ENCODE data around the gene KRT77.

KRT77 gene

GRCh38 chr12:52687497-52688385, 15.6 kb downstream of the KRT77 start:
- H3K27me3 ChIP-seq (ENCODE audit: control insufficient read depth, insufficient read depth, low read length), result peaks cover 3% of the 10 kb centered on the region; the same call in 1 of the 2 replicates
- no peaks in the 10 kb centered on the region for H3K4me1 ChIP-seq (ENCODE audit: control insufficient read depth, insufficient read depth, low read length)
- no peak overlapping the region for H3K4me3 ChIP-seq (ENCODE audit: low read length)
- H3K27ac ChIP-seq (ENCODE audit: low read length), result no peak overlapping the region
- H3K9me3 ChIP-seq (ENCODE audit: control insufficient read depth, insufficient read depth, low read length), result no peaks in the 10 kb centered on the region
- no peak for DNase-seq (ENCODE audit: low read depth, low spot score)
- no CpG with 5 or more reads among the region's 8 CpGs for WGBS (ENCODE audit: insufficient coverage, insufficient read length)
- no peaks in the 10 kb centered on the region for H3K36me3 ChIP-seq (ENCODE audit: control insufficient read depth, insufficient read depth, low read length)

- DNase-seq (ENCODE audit: low read depth, low spot score), result no peak
Measured at GRCh38 chr12:52686756-52687487, 16.4 kb downstream of the KRT77 start.

GRCh38 chr12:52686063-52686462, 17.3 kb downstream of the KRT77 start:
- H3K27me3 ChIP-seq (ENCODE audit: control insufficient read depth, insufficient read depth, low read length), result peaks cover 3% of the 10 kb centered on the region; the same call in 1 of the 2 replicates
- H3K9me3 ChIP-seq (ENCODE audit: control insufficient read depth, insufficient read depth, low read length), result no peaks in the 10 kb centered on the region
- no peaks in the 10 kb centered on the region for H3K36me3 ChIP-seq (ENCODE audit: control insufficient read depth, insufficient read depth, low read length)
- H3K27ac ChIP-seq (ENCODE audit: low read length), result no peak overlapping the region
- no peak overlapping the region for H3K4me3 ChIP-seq (ENCODE audit: low read length)
- no peak for DNase-seq (ENCODE audit: low read depth, low spot score)
- H3K4me1 ChIP-seq (ENCODE audit: control insufficient read depth, insufficient read depth, low read length), result no peaks in the 10 kb centered on the region
- WGBS (ENCODE audit: insufficient coverage, insufficient read length), result no CpG with 5 or more reads among the region's 3 CpGs

More at GRCh38 chr12:52686756-52687487, 16.4 kb downstream of the KRT77 start:
- no peaks in the 10 kb centered on the region for H3K36me3 ChIP-seq (ENCODE audit: control insufficient read depth, insufficient read depth, low read length)
- no peaks in the 10 kb centered on the region for H3K9me3 ChIP-seq (ENCODE audit: control insufficient read depth, insufficient read depth, low read length)
- H3K27me3 ChIP-seq (ENCODE audit: control insufficient read depth, insufficient read depth, low read length), result peaks cover 3% of the 10 kb centered on the region; the same call in 1 of the 2 replicates
- H3K4me3 ChIP-seq (ENCODE audit: low read length), result no peak overlapping the region
- H3K4me1 ChIP-seq (ENCODE audit: control insufficient read depth, insufficient read depth, low read length), result no peaks in the 10 kb centered on the region
- H3K27ac ChIP-seq (ENCODE audit: low read length), result no peak overlapping the region
- WGBS (ENCODE audit: insufficient coverage, insufficient read length), result no CpG with 5 or more reads among the region's 9 CpGs

GRCh38 chr12:52685406-52685890, 17.9 kb downstream of the KRT77 start:
- Histone ChIP-seq H3K27me3 (ENCODE audit: control insufficient read depth, insufficient read depth, low read length) (no peaks in the 10 kb centered on the region; the same call in 1 of the 2 replicates), H3K4me1 (ENCODE audit: control insufficient read depth, insufficient read depth, low read length) (no peaks in the 10 kb centered on the region)

GRCh38 chr12:52684431-52684830, 18.9 kb downstream of the KRT77 start:
- Histone ChIP-seq H3K27ac (ENCODE audit: low read length) (no peak overlapping the region), H3K4me1 (ENCODE audit: control insufficient read depth, insufficient read depth, low read length) (no peaks in the 10 kb centered on the region), H3K36me3 (ENCODE audit: control insufficient read depth, insufficient read depth, low read length) (no peaks in the 10 kb centered on the region), H3K9me3 (ENCODE audit: control insufficient read depth, insufficient read depth, low read length) (no peaks in the 10 kb centered on the region), H3K4me3 (ENCODE audit: low read length) (no peak overlapping the region), H3K27me3 (ENCODE audit: control insufficient read depth, insufficient read depth, low read length) (no peaks in the 10 kb centered on the region)
- DNase-seq (ENCODE audit: low read depth, low spot score), result no peak
- WGBS (ENCODE audit: insufficient coverage, insufficient read length), result no CpG with 5 or more reads among the region's 2 CpGs

More at GRCh38 chr12:52685406-52685890, 17.9 kb downstream of the KRT77 start:
- H3K4me3 ChIP-seq (ENCODE audit: low read length), result no peak overlapping the region
- no peak overlapping the region for H3K27ac ChIP-seq (ENCODE audit: low read length)
- H3K36me3 ChIP-seq (ENCODE audit: control insufficient read depth, insufficient read depth, low read length), result no peaks in the 10 kb centered on the region
- no peak for DNase-seq (ENCODE audit: low read depth, low spot score)
- no CpG with 5 or more reads among the region's 6 CpGs for WGBS (ENCODE audit: insufficient coverage, insufficient read length)
- no peaks in the 10 kb centered on the region for H3K9me3 ChIP-seq (ENCODE audit: control insufficient read depth, insufficient read depth, low read length)

- no peaks in the 10 kb centered on the region for H3K36me3 ChIP-seq (ENCODE audit: control insufficient read depth, insufficient read depth, low read length)
- no peak overlapping the region for H3K4me3 ChIP-seq (ENCODE audit: low read length)
- H3K27ac ChIP-seq (ENCODE audit: low read length), result no peak overlapping the region
- no peaks in the 10 kb centered on the region for H3K27me3 ChIP-seq (ENCODE audit: control insufficient read depth, insufficient read depth, low read length)
- WGBS (ENCODE audit: insufficient coverage, insufficient read length), result no CpG with 5 or more reads among the region's 12 CpGs
- no peaks in the 10 kb centered on the region for H3K4me1 ChIP-seq (ENCODE audit: control insufficient read depth, insufficient read depth, low read length)
- no peak for DNase-seq (ENCODE audit: low read depth, low spot score)
- H3K9me3 ChIP-seq (ENCODE audit: control insufficient read depth, insufficient read depth, low read length), result no peaks in the 10 kb centered on the region
Measured at GRCh38 chr12:52683575-52684300, 19.6 kb downstream of the KRT77 start.

GRCh38 chr12:52682938-52683574, 20.3 kb downstream of the KRT77 start:
- no peak for DNase-seq (ENCODE audit: low read depth, low spot score)
- Histone ChIP-seq H3K36me3 (ENCODE audit: control insufficient read depth, insufficient read depth, low read length) (no peaks in the 10 kb centered on the region), H3K9me3 (ENCODE audit: control insufficient read depth, insufficient read depth, low read length) (no peaks in the 10 kb centered on the region), H3K4me1 (ENCODE audit: control insufficient read depth, insufficient read depth, low read length) (no peaks in the 10 kb centered on the region), H3K27ac (ENCODE audit: low read length) (no peak overlapping the region), H3K27me3 (ENCODE audit: control insufficient read depth, insufficient read depth, low read length) (no peaks in the 10 kb centered on the region), H3K4me3 (ENCODE audit: low read length) (no peak overlapping the region)
- no CpG with 5 or more reads among the region's 4 CpGs for WGBS (ENCODE audit: insufficient coverage, insufficient read length)

- Histone ChIP-seq H3K27me3 (ENCODE audit: control insufficient read depth, insufficient read depth, low read length) (no peaks in the 10 kb centered on the region), H3K4me1 (ENCODE audit: control insufficient read depth, insufficient read depth, low read length) (no peaks in the 10 kb centered on the region), H3K4me3 (ENCODE audit: low read length) (no peak overlapping the region), H3K27ac (ENCODE audit: low read length) (no peak overlapping the region), H3K36me3 (ENCODE audit: control insufficient read depth, insufficient read depth, low read length) (no peaks in the 10 kb centered on the region), H3K9me3 (ENCODE audit: control insufficient read depth, insufficient read depth, low read length) (no peaks in the 10 kb centered on the region)
- DNase-seq (ENCODE audit: low read depth, low spot score), result no peak
- WGBS (ENCODE audit: insufficient coverage, insufficient read length), result no CpG with 5 or more reads among the region's 2 CpGs
Measured at GRCh38 chr12:52682381-52682660, 21.0 kb downstream of the KRT77 start.

GRCh38 chr12:52681526-52682380, 21.6 kb downstream of the KRT77 start:
- no peak overlapping the region for H3K4me3 ChIP-seq (ENCODE audit: low read length)
- H3K4me1 ChIP-seq (ENCODE audit: control insufficient read depth, insufficient read depth, low read length), result no peaks in the 10 kb centered on the region
- no peaks in the 10 kb centered on the region for H3K36me3 ChIP-seq (ENCODE audit: control insufficient read depth, insufficient read depth, low read length)
- no peak overlapping the region for H3K27ac ChIP-seq (ENCODE audit: low read length)
- WGBS (ENCODE audit: insufficient coverage, insufficient read length), result no CpG with 5 or more reads among the region's 12 CpGs
- DNase-seq (ENCODE audit: low read depth, low spot score), result no peak
- no peaks in the 10 kb centered on the region for H3K27me3 ChIP-seq (ENCODE audit: control insufficient read depth, insufficient read depth, low read length)
- no peaks in the 10 kb centered on the region for H3K9me3 ChIP-seq (ENCODE audit: control insufficient read depth, insufficient read depth, low read length)

Measured in iPS DF 6.9 (cell line).